K562 (cell line): ENCODE results near the gene EEPD1. TPM values are rescaled to one million over a fixed set of nuclear protein-coding genes. Genes with fewer than 3 reads are reported as not detected.
A peak's percentile ranks its signal among the peaks of the same experiment; 100 is the strongest.

Experiments
- ATAC-seq: fragments of 200-7000 bp; cut with Tn5 transposase; 3 replicates; pipeline ENCODE4 v1.9.1; 2020; ENCODE audit warnings: moderate library complexity
- BruUV-seq: library from RNA; stranded (reverse); fragments of 400-500 nt; replicated peaks from 2 replicates; lab custom pipeline; 2021; lab: Mats Ljungman, UMichigan
- CTCF ChIA-PET: fragments of 300-600 bp; formaldehyde crosslinking; extraction: SDS; loops from one replicate; lab custom pipeline; 2021; ENCODE audit warnings: low intra/inter-chr PET ratio; lab: Yijun Ruan, JAX
- POLR2A ChIA-PET: fragments of 300-600, 350-650 bp; sonication (Branson Sonifier 250); formaldehyde crosslinking; extraction: SDS; loops from one replicate; lab custom pipeline; 2021; ENCODE audit warnings: antibody characterized with exemption, inconsistent platforms; lab: Yijun Ruan, JAX
- DNase-seq, 4 experiments: peaks; one replicate each; pipeline versions ENCODE4 v3.0.0 to v3.0.0-alpha.2; 2011 to 2018; ENCODE audit warnings: low spot score in 3 of 4, mixed read lengths in 3 of 4; ENCODE audit errors: extremely low read depth in 1 of 4
- FAIRE-seq: peaks from 2 replicates; lab custom pipeline; 2011; peaks lifted over from hg19 to GRCh38; lab: Jason Lieb, UNC
- H2AFZ ChIP-seq: 2 replicates; pipeline ENCODE4 v1.6.0; 2011; ENCODE audit warnings: low read depth, low read length, control low read depth, inconsistent platforms
- H3K27ac ChIP-seq: fragments of 200-600 bp; 3 replicates; pipeline ENCODE4 v1.8.0; 2011; ENCODE audit warnings: low read depth, mild to moderate bottlenecking, control low read depth, inconsistent platforms, low read length, moderate library complexity, mixed read lengths; ENCODE audit errors: extremely low read depth
- H3K27me3 ChIP-seq, 2 experiments: fragments of 300-600 bp in 1 of 2; 2 replicates in 1 of 2; 3 replicates in 1 of 2; pipeline versions ENCODE4 v1.6.0 to v1.8.0; 2011; ENCODE audit warnings: inconsistent platforms in 2 of 2, low read length in 2 of 2, mild to moderate bottlenecking in 1 of 2, mixed read lengths in 1 of 2, moderate library complexity in 1 of 2; ENCODE audit not compliant: control insufficient read depth in 2 of 2, insufficient read depth in 2 of 2
- H3K36me3 ChIP-seq: fragments of 300-600 bp; 3 replicates; pipeline ENCODE4 v1.8.0; 2011; ENCODE audit warnings: mild to moderate bottlenecking, low read length, inconsistent platforms; ENCODE audit not compliant: control insufficient read depth, insufficient read depth
- H3K4me1 ChIP-seq, 2 experiments: fragments of 200-600 bp in 1 of 2; replicated peaks in 1 of 2; 2 replicates in 1 of 2; 3 replicates in 1 of 2; pipeline versions ENCODE4 v1.5.1 to v1.8.0; 2011; ENCODE audit warnings: inconsistent platforms in 2 of 2, low read length in 2 of 2, mild to moderate bottlenecking in 1 of 2, mixed read lengths in 1 of 2, moderate library complexity in 1 of 2; ENCODE audit not compliant: control insufficient read depth in 2 of 2, insufficient read depth in 2 of 2
- H3K4me2 ChIP-seq: 2 replicates; pipeline ENCODE4 v1.6.1; 2011; ENCODE audit warnings: low read length, control low read depth, inconsistent platforms, mixed read lengths; ENCODE audit not compliant: insufficient read depth
- H3K4me3 ChIP-seq: fragments of 200-600 bp; sonication (generic), shearing (Covaris generic); 2 replicates; pipeline ENCODE4 v1.5.1; 2016; ENCODE audit warnings: control low read depth, inconsistent platforms
- H3K79me2 ChIP-seq: fragments of 200-600 bp; 3 replicates; pipeline ENCODE4 v1.8.0; 2011; ENCODE audit warnings: low read length, inconsistent platforms; ENCODE audit not compliant: control insufficient read depth, insufficient read depth
- H3K9ac ChIP-seq, 2 experiments: 2 replicates each; pipeline versions ENCODE4 v1.6.0 to v1.6.1; 2011; ENCODE audit warnings: low read depth in 2 of 2, low read length in 2 of 2, control low read depth in 1 of 2, inconsistent platforms in 1 of 2, mild to moderate bottlenecking in 1 of 2, mixed read lengths in 1 of 2; ENCODE audit not compliant: insufficient read depth in 1 of 2
- H3K9me1 ChIP-seq: one replicate; pipeline ENCODE4 v1.6.0; 2011; ENCODE audit warnings: inconsistent platforms, mild to moderate bottlenecking, low read length, moderate library complexity; ENCODE audit not compliant: control insufficient read depth, insufficient read depth
- H3K9me3 ChIP-seq: replicated peaks from 2 replicates; pipeline ENCODE4 v1.5.1; 2011; ENCODE audit warnings: low read depth, low read length, inconsistent platforms; ENCODE audit not compliant: control insufficient read depth, insufficient read depth
- H4K20me1 ChIP-seq: replicated peaks from 2 replicates; pipeline ENCODE4 v1.6.1; 2011; ENCODE audit warnings: low read length, inconsistent platforms, mixed read lengths; ENCODE audit not compliant: control insufficient read depth, insufficient read depth
- WGBS: fragments of 100-300 bp; shearing (Covaris generic); methylation state at CpG from one replicate; pipeline ENCODE4 v1.1.6; 2016; ENCODE audit warnings: low coverage, mixed read lengths; ENCODE audit not compliant: insufficient coverage; ENCODE audit errors: missing lambda C conversion rate; 5-methylcytosine and 5-hydroxymethylcytosine counted together
- in situ Hi-C: fragments of 300-500 bp; cut with MboI; formaldehyde crosslinking; loops from 4 replicates; pipeline ENCODE4 v1.15.0; 2018; ENCODE audit warnings: inconsistent platforms, mixed read lengths
- intact Hi-C: fragments of 100-400 bp; cut with micrococcal nuclease; formaldehyde crosslinking; loops from 2 replicates; pipeline ENCODE4 v1.14.2; 2022
- polyA plus RNA-seq, 8 experiments: library from polyadenylated mRNA; depleted of rRNA in 4 of 8; stranded (reverse) in 5 of 8; unstranded in 3 of 8; fragments of >200 nt; fragmentation: Nextera tagmentation in 2 of 8; fragmentation: Illumina TruSeq in 1 of 8; extraction: Ambion mirVana in 2 of 8; extraction: Trizol in 1 of 8; gene quantifications; 2 replicates each; pipeline versions ENCODE4 v1.2.1 to v1.2.3, GENCODE V29; 2011 to 2014; ENCODE audit warnings: inconsistent platforms in 1 of 8, missing spikeins in 1 of 8
- total RNA-seq, 7 experiments: library from RNA; depleted of rRNA in 6 of 7; stranded (reverse); fragments of >200 nt in 6 of 7; fragmentation: Illumina TruSeq in 2 of 7; extraction: Trizol in 2 of 7; gene quantifications; 2 replicates each; pipeline versions ENCODE4 v1.2.1 to v1.2.3, GENCODE V29; 2011 to 2021; ENCODE audit warnings: low replicate concordance in 1 of 7
- TF ChIP-seq, protein P1 (sequence below), 3 experiments: IDR thresholded peaks in 2 of 3; conservative IDR thresholded peaks in 1 of 3; 2 replicates each; pipeline ENCODE4 v1.5.1; 2011 to 2012; ENCODE audit warnings: low read length in 3 of 3, mild to moderate bottlenecking in 3 of 3, control low read depth in 2 of 3, improper control_type of control experiment in 1 of 3, inconsistent platforms in 1 of 3, low read depth in 1 of 3, mixed read lengths in 1 of 3, moderate library complexity in 1 of 3; ENCODE audit not compliant: insufficient read depth in 2 of 3
- TF ChIP-seq, protein P2 (sequence below): sonication (generic); formaldehyde crosslinking; IDR thresholded peaks from 2 replicates; pipeline ENCODE4 v1.8.0; 2022; ENCODE audit warnings: mild to moderate bottlenecking, low read depth, missing genetic modification reagents

EEPD1 gene
- total and polyA plus RNA-seq, 9 of the 15 experiments (the other 6 are each of a cell fraction or from before 2014, with no cell fraction given), result 0.01 to 1.5 (median 0.74) TPM; not detected in 1

DNA sequence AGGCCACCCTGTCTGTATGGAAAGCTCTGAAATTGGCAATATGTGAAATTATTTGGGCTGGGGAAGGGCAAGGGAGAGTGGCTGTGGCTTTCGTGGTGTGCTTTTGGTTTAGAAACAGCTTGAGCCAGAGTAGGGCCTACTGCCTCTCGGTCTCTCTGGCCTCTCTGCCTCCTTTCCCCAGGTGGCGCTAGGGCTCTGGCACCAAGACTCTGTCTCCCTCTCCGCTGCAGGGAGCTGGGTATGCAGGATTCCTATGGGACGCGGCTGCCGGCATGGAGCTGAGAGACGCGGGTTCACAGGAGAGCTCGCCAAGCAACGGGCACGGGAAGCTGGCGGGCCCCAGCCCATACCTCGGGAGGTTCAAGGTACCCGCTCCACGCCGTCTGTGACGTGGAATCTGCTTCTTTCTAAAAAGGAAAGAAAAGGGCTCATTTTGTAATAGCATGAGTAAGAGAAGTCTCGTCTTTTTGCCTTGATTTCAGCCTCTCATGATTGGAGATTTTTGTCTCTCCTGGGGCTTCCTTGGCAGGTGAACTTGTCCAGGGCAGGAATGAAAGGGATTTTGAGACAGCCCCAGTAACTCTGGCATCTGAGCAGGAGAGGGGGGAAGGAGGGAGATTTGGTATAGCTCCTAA lies 131.5 kb downstream of the EEPD1 start:
- Histone ChIP-seq H4K20me1 (peaks cover 19% of the 10 kb centered on the region), H3K27ac (no peak overlapping the region), H3K9ac (0 out of 4 replicates have a peak overlapping the region, but pooled peaks of 1 of the 2 experiments have one; percentile 14), H3K36me3 (no peaks in the 10 kb centered on the region), H3K9me3 (no peaks in the 10 kb centered on the region), H3K9me1 (no peaks in the 10 kb centered on the region), H3K4me3 (no peak overlapping the region), H3K27me3 (peaks cover 35 to 76% of the 10 kb centered on the region in 2 experiments), H3K4me2 (no peak overlapping the region), H2AFZ (no peak overlapping the region), H3K79me2 (no peaks in the 10 kb centered on the region), H3K4me1 (peaks cover 9 to 11% of the 10 kb centered on the region in 2 experiments; a peak in 4 of 5 replicates)
- in situ Hi-C loops, result no loop called here
- DNase-seq (peak in 1 of 4 experiments; percentile 18), FAIRE-seq (no peak), ATAC-seq (peak; percentile 69)
- CTCF ChIA-PET, result no interaction called here
- TF ChIP-seq, protein P1, sequence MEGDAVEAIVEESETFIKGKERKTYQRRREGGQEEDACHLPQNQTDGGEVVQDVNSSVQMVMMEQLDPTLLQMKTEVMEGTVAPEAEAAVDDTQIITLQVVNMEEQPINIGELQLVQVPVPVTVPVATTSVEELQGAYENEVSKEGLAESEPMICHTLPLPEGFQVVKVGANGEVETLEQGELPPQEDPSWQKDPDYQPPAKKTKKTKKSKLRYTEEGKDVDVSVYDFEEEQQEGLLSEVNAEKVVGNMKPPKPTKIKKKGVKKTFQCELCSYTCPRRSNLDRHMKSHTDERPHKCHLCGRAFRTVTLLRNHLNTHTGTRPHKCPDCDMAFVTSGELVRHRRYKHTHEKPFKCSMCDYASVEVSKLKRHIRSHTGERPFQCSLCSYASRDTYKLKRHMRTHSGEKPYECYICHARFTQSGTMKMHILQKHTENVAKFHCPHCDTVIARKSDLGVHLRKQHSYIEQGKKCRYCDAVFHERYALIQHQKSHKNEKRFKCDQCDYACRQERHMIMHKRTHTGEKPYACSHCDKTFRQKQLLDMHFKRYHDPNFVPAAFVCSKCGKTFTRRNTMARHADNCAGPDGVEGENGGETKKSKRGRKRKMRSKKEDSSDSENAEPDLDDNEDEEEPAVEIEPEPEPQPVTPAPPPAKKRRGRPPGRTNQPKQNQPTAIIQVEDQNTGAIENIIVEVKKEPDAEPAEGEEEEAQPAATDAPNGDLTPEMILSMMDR (IDR thresholded peaks at IDR 0.05 in 2 of 3, conservative IDR thresholded peaks at IDR 0.05 in 1 of 3; ENCODE audit: insufficient read depth in 2 of 3, low read depth in 1 of 3, low read length in 3 of 3), result peak; percentile 30 to 34 (median 31); a peak in 3 of 6 replicates
- TF ChIP-seq, protein P2, sequence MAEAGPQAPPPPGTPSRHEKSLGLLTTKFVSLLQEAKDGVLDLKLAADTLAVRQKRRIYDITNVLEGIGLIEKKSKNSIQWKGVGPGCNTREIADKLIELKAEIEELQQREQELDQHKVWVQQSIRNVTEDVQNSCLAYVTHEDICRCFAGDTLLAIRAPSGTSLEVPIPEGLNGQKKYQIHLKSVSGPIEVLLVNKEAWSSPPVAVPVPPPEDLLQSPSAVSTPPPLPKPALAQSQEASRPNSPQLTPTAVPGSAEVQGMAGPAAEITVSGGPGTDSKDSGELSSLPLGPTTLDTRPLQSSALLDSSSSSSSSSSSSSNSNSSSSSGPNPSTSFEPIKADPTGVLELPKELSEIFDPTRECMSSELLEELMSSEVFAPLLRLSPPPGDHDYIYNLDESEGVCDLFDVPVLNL (CRISPR knock-in tag), result no peak
- intact Hi-C loops, result no loop called here
- WGBS, result 6% methylated on average over 19 of the region's 19 CpGs
- BruUV-seq, result no TSS peak
- POLR2A ChIA-PET, result interaction anchor here (0.6 to 1.2 kb wide), 3 partner anchors 20 to 374 kb away, joined by 3 read pairs; no protein-coding TSS in a partner anchor
